HPDE6-E6E7 (cell line): ENCODE measurements around the gene LOX.
A peak's percentile ranks its signal among the peaks of the same experiment; 100 is the strongest.

Experiments used
- DNase-seq: peaks from one replicate; pipeline ENCODE4 v3.0.0; 2011; ENCODE audit warnings: missing footprints; ENCODE audit errors: extremely low spot score

Gene LOX

GRCh38 chr5:122078116-122079110 lies at the start of gene LOX:
Gene LOX, minus strand, starts transcription at chr5:122078259. Its CDS starts 274 bp downstream, at chr5:122077985.
- DNase-seq, result no peak

GRCh38 chr5:122126756-122127321 lies 48.8 kb upstream of the LOX start:
- DNase-seq, result no peak

- DNase-seq, result no peak
Measured at GRCh38 chr5:122126177-122126755, 48.2 kb upstream of the LOX start.

GRCh38 chr5:122124766-122125165 lies 46.7 kb upstream of the LOX start:
- no peak for DNase-seq

- DNase-seq, result peak; percentile 71
Measured at GRCh38 chr5:122121479-122122465, 43.7 kb upstream of the LOX start.

- DNase-seq, result peak; percentile 19
Measured at GRCh38 chr5:122120957-122121356, 42.9 kb upstream of the LOX start.

- DNase-seq, result no peak
Measured at GRCh38 chr5:122120493-122120892, 42.4 kb upstream of the LOX start.

GRCh38 chr5:122119205-122119604 lies 41.1 kb upstream of the LOX start:
- DNase-seq, result no peak

- no peak for DNase-seq
Measured at GRCh38 chr5:122118356-122118948, 40.4 kb upstream of the LOX start.

GRCh38 chr5:122114501-122114900 lies 36.4 kb upstream of the LOX start:
- DNase-seq, result no peak

GRCh38 chr5:122112733-122113558 lies 34.9 kb upstream of the LOX start:
- DNase-seq, result no peak

- no peak for DNase-seq
Measured at GRCh38 chr5:122112063-122112462, 34.0 kb upstream of the LOX start.

GRCh38 chr5:122111460-122111859 lies 33.4 kb upstream of the LOX start:
- DNase-seq, result no peak

GRCh38 chr5:122110987-122111386 lies 32.9 kb upstream of the LOX start:
- no peak for DNase-seq

- no peak for DNase-seq
Measured at GRCh38 chr5:122107016-122107415, 29.0 kb upstream of the LOX start.

GRCh38 chr5:122105909-122106308 lies 27.9 kb upstream of the LOX start:
- no peak for DNase-seq

- no peak for DNase-seq
Measured at GRCh38 chr5:122102825-122103224, 24.8 kb upstream of the LOX start.

GRCh38 chr5:122101636-122102285 lies 23.7 kb upstream of the LOX start:
- DNase-seq, result no peak

- peak; percentile 82 for DNase-seq
Measured at GRCh38 chr5:122099060-122099790, 21.2 kb upstream of the LOX start.
